ENCODE results near the gene GPC4. TPM values are rescaled to one million over a fixed set of nuclear protein-coding genes. Genes with fewer than 3 reads are reported as not detected.

The GPC4 gene
- total and polyA plus RNA-seq, 4 donors, result 0.23 to 1.3 (median 0.71) TPM

DNA sequence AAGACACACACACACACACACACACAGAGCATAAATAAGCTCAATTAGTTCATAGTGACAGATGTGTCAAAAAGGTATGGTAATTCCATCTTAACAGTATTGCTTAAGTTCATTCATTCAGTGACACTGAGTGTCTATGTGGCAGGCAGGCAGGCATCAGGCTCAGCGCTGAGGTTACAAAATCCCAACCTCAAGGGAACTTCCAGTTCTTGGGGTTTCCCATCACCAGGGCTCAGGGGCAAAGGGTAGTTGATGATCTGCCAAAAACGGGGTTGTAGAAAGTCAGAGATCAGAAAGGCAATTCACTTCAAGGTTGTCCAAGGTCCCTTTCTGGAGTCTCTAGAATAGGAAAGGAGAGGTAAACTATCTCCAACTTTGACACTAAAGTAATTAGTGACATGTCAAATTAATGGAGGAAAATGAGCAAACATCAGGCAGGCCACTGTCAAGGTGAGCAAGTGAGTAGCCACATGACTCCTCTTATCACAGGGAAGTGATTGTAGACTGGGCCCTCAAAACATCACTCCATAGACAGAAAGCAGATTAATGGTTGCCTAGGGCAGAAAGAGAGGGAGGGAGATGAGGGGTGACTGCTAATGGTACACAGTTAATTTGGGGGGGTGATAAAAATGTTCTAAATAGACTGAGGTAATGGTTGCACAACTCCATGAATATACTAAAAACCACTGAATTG, 41.8 kb downstream of the GPC4 start:
- H3K9me3 ChIP-seq (ENCODE audit: control insufficient read depth in 4 of 4, low read length in 3 of 4), result no peaks in the 10 kb centered on the region
- H3K4me1 ChIP-seq (ENCODE audit: control insufficient read depth in 4 of 4, insufficient read depth in 4 of 4, low read length in 3 of 4), result no peaks in the 10 kb centered on the region
- TF ChIP-seq FOXA2 (IDR thresholded peaks at IDR 0.05) (no peak), HNF4A (conservative IDR thresholded peaks at IDR 0.05) (peak in 1 of 2 donors; percentile 8)
- no peak for DNase-seq (ENCODE audit: low spot score)
- H3K27ac ChIP-seq (ENCODE audit: low read depth in 1 of 2, low read length in 2 of 2), result no peak overlapping the region
- H3K36me3 ChIP-seq (ENCODE audit: control insufficient read depth in 4 of 4, insufficient read depth in 3 of 4, low read depth in 1 of 4, low read length in 3 of 4), result no peaks in the 10 kb centered on the region
- H3K27me3 ChIP-seq (ENCODE audit: control insufficient read depth in 4 of 4, insufficient read depth in 4 of 4, low read length in 3 of 4), result no peaks in the 10 kb centered on the region
- no peak overlapping the region for H3K4me3 ChIP-seq (ENCODE audit: low read depth in 1 of 3, low read length in 3 of 3)
- H3K9ac ChIP-seq (ENCODE audit: low read depth in 1 of 2, low read length in 2 of 2), result no peak overlapping the region
- WGBS, result 34% methylated on average over 2 of the region's 2 CpGs

DNA sequence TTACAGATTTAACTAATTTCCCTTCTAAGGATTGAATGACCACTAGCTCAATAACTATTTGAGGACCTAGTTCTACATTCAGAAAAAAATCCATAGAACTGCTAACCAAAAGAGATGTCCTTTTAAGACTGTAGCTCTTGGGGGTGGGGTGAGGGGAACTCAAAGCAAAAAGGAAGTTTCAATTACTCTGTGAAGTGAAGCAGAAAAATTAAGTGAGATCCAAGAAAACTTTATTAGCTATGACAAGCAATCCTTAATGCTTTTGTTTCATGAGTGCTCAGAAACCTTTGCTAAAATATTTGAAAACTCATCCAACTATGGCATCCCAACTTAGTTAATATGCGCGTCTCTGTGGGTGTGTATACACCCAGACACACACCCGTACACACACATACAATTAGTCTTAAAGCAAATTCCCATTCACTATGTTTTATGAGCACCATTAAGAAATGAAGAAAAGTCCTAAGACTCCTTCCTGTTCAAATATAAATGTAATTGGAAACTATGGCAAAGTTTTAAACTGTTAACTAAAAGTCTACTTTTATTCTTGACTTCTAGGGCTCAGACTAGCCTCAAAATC, 44.5 kb downstream of the GPC4 start:
- no peaks in the 10 kb centered on the region for H3K9me3 ChIP-seq (ENCODE audit: control insufficient read depth in 4 of 4, low read length in 3 of 4)
- H3K27ac ChIP-seq (ENCODE audit: low read depth in 1 of 2, low read length in 2 of 2), result no peak overlapping the region
- no peaks in the 10 kb centered on the region for H3K36me3 ChIP-seq (ENCODE audit: control insufficient read depth in 4 of 4, insufficient read depth in 3 of 4, low read depth in 1 of 4, low read length in 3 of 4)
- no peak overlapping the region for H3K9ac ChIP-seq (ENCODE audit: low read depth in 1 of 2, low read length in 2 of 2)
- TF ChIP-seq HNF4G (IDR thresholded peaks at IDR 0.05) (no peak), SP1 (IDR thresholded peaks at IDR 0.05) (no peak), GABPA (IDR thresholded peaks at IDR 0.05 in 1 of 2, conservative IDR thresholded peaks at IDR 0.05 in 1 of 2) (no peak), FOXA1 (IDR thresholded peaks at IDR 0.05) (no peak), EGR1 (IDR thresholded peaks at IDR 0.05; ENCODE audit: low read depth in 2 of 2) (no peak), RXRA (IDR thresholded peaks at IDR 0.05) (no peak), NR2F2 (IDR thresholded peaks at IDR 0.05) (no peak), YY1 (IDR thresholded peaks at IDR 0.05) (no peak), RAD21 (IDR thresholded peaks at IDR 0.05) (no peak), FOXA2 (IDR thresholded peaks at IDR 0.05) (no peak)
- TF ChIP-seq, protein P1, sequence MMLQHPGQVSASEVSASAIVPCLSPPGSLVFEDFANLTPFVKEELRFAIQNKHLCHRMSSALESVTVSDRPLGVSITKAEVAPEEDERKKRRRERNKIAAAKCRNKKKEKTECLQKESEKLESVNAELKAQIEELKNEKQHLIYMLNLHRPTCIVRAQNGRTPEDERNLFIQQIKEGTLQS (IDR thresholded peaks at IDR 0.05), result no peak
- TF ChIP-seq, protein P2, sequence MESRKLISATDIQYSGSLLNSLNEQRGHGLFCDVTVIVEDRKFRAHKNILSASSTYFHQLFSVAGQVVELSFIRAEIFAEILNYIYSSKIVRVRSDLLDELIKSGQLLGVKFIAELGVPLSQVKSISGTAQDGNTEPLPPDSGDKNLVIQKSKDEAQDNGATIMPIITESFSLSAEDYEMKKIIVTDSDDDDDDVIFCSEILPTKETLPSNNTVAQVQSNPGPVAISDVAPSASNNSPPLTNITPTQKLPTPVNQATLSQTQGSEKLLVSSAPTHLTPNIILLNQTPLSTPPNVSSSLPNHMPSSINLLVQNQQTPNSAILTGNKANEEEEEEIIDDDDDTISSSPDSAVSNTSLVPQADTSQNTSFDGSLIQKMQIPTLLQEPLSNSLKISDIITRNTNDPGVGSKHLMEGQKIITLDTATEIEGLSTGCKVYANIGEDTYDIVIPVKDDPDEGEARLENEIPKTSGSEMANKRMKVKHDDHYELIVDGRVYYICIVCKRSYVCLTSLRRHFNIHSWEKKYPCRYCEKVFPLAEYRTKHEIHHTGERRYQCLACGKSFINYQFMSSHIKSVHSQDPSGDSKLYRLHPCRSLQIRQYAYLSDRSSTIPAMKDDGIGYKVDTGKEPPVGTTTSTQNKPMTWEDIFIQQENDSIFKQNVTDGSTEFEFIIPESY (IDR thresholded peaks at IDR 0.05), result no peak
- TF ChIP-seq, protein P3, sequence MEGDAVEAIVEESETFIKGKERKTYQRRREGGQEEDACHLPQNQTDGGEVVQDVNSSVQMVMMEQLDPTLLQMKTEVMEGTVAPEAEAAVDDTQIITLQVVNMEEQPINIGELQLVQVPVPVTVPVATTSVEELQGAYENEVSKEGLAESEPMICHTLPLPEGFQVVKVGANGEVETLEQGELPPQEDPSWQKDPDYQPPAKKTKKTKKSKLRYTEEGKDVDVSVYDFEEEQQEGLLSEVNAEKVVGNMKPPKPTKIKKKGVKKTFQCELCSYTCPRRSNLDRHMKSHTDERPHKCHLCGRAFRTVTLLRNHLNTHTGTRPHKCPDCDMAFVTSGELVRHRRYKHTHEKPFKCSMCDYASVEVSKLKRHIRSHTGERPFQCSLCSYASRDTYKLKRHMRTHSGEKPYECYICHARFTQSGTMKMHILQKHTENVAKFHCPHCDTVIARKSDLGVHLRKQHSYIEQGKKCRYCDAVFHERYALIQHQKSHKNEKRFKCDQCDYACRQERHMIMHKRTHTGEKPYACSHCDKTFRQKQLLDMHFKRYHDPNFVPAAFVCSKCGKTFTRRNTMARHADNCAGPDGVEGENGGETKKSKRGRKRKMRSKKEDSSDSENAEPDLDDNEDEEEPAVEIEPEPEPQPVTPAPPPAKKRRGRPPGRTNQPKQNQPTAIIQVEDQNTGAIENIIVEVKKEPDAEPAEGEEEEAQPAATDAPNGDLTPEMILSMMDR (IDR thresholded peaks at IDR 0.05; ENCODE audit: low read depth, low read length, missing input control), result no peak
- TF ChIP-seq, protein P4, sequence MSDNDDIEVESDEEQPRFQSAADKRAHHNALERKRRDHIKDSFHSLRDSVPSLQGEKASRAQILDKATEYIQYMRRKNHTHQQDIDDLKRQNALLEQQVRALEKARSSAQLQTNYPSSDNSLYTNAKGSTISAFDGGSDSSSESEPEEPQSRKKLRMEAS (IDR thresholded peaks at IDR 0.05), result no peak
- TF ChIP-seq, protein P5, sequence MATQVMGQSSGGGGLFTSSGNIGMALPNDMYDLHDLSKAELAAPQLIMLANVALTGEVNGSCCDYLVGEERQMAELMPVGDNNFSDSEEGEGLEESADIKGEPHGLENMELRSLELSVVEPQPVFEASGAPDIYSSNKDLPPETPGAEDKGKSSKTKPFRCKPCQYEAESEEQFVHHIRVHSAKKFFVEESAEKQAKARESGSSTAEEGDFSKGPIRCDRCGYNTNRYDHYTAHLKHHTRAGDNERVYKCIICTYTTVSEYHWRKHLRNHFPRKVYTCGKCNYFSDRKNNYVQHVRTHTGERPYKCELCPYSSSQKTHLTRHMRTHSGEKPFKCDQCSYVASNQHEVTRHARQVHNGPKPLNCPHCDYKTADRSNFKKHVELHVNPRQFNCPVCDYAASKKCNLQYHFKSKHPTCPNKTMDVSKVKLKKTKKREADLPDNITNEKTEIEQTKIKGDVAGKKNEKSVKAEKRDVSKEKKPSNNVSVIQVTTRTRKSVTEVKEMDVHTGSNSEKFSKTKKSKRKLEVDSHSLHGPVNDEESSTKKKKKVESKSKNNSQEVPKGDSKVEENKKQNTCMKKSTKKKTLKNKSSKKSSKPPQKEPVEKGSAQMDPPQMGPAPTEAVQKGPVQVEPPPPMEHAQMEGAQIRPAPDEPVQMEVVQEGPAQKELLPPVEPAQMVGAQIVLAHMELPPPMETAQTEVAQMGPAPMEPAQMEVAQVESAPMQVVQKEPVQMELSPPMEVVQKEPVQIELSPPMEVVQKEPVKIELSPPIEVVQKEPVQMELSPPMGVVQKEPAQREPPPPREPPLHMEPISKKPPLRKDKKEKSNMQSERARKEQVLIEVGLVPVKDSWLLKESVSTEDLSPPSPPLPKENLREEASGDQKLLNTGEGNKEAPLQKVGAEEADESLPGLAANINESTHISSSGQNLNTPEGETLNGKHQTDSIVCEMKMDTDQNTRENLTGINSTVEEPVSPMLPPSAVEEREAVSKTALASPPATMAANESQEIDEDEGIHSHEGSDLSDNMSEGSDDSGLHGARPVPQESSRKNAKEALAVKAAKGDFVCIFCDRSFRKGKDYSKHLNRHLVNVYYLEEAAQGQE (IDR thresholded peaks at IDR 0.05), result no peak
- no peaks in the 10 kb centered on the region for H3K4me1 ChIP-seq (ENCODE audit: control insufficient read depth in 4 of 4, insufficient read depth in 4 of 4, low read length in 3 of 4)
- H3K4me3 ChIP-seq (ENCODE audit: low read depth in 1 of 3, low read length in 3 of 3), result no peak overlapping the region
- no peak for DNase-seq (ENCODE audit: low spot score)
- no peaks in the 10 kb centered on the region for H3K27me3 ChIP-seq (ENCODE audit: control insufficient read depth in 4 of 4, insufficient read depth in 4 of 4, low read length in 3 of 4)
- WGBS, result 93% methylated on average over 3 of the region's 3 CpGs
